GM10248 (cell line): Measurements from ENCODE around the gene KEL.

ENCODE experiments used
- CTCF ChIA-PET: fragments of 300-600 bp; sonication (Branson Sonifier 250); formaldehyde crosslinking; extraction: SDS; loops from one replicate; lab custom pipeline; 2021; ENCODE audit warnings: antibody characterized with exemption; lab: Yijun Ruan, JAX
- POLR2A ChIA-PET: fragments of 350-650 bp; sonication (Branson Sonifier 250); formaldehyde crosslinking; extraction: SDS; loops from one replicate; lab custom pipeline; 2020; ENCODE audit warnings: antibody characterized with exemption; lab: Yijun Ruan, JAX
- DNase-seq: peaks from one replicate; pipeline ENCODE4 v3.0.0; 2012; ENCODE audit errors: extremely low spot score
- CTCF ChIP-seq: IDR thresholded peaks from 2 replicates; pipeline ENCODE4 v1.5.1; 2012; ENCODE audit warnings: mild to moderate bottlenecking, low read depth; ENCODE audit errors: extremely low read depth, missing control alignments, control extremely low read depth

The KEL gene

GRCh38 chr7:142899661-142900060 is 62.5 kb downstream of the KEL start:
- TF ChIP-seq CTCF: no peak
- ChIA-PET POLR2A (no interaction called here), CTCF (interaction anchor here (1.2 to 3.1 kb wide), 2 partner anchors 17 to 19 kb away, joined by 3 to 9 read pairs; no protein-coding TSS in a partner anchor)
- DNase-seq: no peak

GRCh38 chr7:142898377-142899170 is 63.6 kb downstream of the KEL start:
- ChIA-PET POLR2A (no interaction called here), CTCF (interaction anchor here (0.9 to 3.1 kb wide), 4 partner anchors 16 to 317 kb away, joined by 3 to 9 read pairs (median 4); no protein-coding TSS in a partner anchor)
- no peak for TF ChIP-seq CTCF
- DNase-seq: no peak

GRCh38 chr7:142897691-142898090 is 64.5 kb downstream of the KEL start:
- POLR2A ChIA-PET: no interaction called here
- no peak for DNase-seq
- no peak for TF ChIP-seq CTCF
- CTCF ChIA-PET: interaction anchor here (0.9 to 3.1 kb wide), 3 partner anchors 17 to 318 kb away, joined by 3 to 9 read pairs (median 4); no protein-coding TSS in a partner anchor

- ChIA-PET POLR2A (no interaction called here), CTCF (interaction anchor here (1.6 to 2.3 kb wide), 2 partner anchors 24 to 36 kb away, joined by 5 to 8 read pairs; no protein-coding TSS in a partner anchor)
- no peak for DNase-seq
- no peak for TF ChIP-seq CTCF
Observed at GRCh38 chr7:142896741-142897379, 65.3 kb downstream of the KEL start.

GRCh38 chr7:142896151-142896550 is 66.0 kb downstream of the KEL start:
- no peak for TF ChIP-seq CTCF
- POLR2A ChIA-PET: no interaction called here
- no peak for DNase-seq
- CTCF ChIA-PET: interaction anchor here (1.2 to 2.3 kb wide), 3 partner anchors 23 to 35 kb away, joined by 4 to 8 read pairs (median 5); no protein-coding TSS in a partner anchor

GRCh38 chr7:142894985-142895593 is 67.1 kb downstream of the KEL start:
- POLR2A ChIA-PET: no interaction called here
- TF ChIP-seq CTCF: no peak
- CTCF ChIA-PET: interaction anchor here (0.8 to 2.3 kb wide), 9 partner anchors 14 to 320 kb away, joined by 3 to 9 read pairs (median 5); no protein-coding TSS in a partner anchor
- no peak for DNase-seq
